ENCODE results near the gene BRD7.

DNA sequence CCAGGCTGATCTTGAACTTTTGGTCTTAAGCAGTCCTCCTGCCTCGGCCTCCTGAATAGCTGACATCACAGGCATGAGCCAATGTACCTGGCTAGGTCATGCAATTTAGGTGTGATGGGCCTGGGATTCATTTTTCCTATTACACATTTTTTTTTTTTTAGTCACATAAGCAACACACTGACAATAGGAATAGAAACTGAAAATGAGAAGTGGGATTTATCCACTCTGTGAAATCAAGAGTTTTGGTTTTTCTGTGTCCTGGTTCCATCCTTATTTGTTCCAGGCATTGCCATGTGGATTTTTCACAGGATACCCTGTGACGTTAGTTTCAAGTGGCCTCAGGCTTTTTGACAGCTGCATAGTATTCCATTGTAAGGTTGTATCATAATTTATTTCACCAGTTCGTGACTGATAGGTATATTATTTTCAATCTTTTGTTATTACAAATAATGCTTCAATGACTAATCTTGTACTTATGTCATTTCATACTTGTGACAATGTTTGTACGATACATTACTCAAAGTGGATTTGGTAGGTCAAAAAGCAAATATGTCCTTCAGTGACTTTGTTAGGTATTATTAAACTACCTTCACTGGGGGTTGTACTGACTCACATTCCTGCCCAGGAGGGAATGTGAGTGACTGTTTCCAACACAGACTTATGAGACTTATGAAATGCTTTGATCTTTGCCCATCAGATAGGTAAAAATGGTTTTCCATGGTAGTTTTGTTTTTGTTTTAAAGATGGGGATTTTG, 91.8 kb downstream of the BRD7 start:
- TF ChIP-seq HDAC2 (CRISPR knock-in tag; IDR thresholded peaks at IDR 0.05) (no peak), POLR2A (IDR thresholded peaks at IDR 0.05; ENCODE audit: insufficient read depth in 1 of 2, low read depth in 2 of 2, low read length in 2 of 2) (no peak), ZNF883 (CRISPR knock-in tag; IDR thresholded peaks at IDR 0.05; ENCODE audit: not compliant biosample characterization) (no peak), ZNF670 (CRISPR knock-in tag; IDR thresholded peaks at IDR 0.05; ENCODE audit: borderline replicate concordance) (no peak), CREM (IDR thresholded peaks at IDR 0.05) (no peak), CREM (CRISPR knock-in tag; IDR thresholded peaks at IDR 0.05) (no peak)
- TF ChIP-seq, protein P1, sequence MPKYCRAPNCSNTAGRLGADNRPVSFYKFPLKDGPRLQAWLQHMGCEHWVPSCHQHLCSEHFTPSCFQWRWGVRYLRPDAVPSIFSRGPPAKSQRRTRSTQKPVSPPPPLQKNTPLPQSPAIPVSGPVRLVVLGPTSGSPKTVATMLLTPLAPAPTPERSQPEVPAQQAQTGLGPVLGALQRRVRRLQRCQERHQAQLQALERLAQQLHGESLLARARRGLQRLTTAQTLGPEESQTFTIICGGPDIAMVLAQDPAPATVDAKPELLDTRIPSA (CRISPR knock-in tag; IDR thresholded peaks at IDR 0.05; ENCODE audit: borderline replicate concordance), result no peak
- TF ChIP-seq, protein P2, sequence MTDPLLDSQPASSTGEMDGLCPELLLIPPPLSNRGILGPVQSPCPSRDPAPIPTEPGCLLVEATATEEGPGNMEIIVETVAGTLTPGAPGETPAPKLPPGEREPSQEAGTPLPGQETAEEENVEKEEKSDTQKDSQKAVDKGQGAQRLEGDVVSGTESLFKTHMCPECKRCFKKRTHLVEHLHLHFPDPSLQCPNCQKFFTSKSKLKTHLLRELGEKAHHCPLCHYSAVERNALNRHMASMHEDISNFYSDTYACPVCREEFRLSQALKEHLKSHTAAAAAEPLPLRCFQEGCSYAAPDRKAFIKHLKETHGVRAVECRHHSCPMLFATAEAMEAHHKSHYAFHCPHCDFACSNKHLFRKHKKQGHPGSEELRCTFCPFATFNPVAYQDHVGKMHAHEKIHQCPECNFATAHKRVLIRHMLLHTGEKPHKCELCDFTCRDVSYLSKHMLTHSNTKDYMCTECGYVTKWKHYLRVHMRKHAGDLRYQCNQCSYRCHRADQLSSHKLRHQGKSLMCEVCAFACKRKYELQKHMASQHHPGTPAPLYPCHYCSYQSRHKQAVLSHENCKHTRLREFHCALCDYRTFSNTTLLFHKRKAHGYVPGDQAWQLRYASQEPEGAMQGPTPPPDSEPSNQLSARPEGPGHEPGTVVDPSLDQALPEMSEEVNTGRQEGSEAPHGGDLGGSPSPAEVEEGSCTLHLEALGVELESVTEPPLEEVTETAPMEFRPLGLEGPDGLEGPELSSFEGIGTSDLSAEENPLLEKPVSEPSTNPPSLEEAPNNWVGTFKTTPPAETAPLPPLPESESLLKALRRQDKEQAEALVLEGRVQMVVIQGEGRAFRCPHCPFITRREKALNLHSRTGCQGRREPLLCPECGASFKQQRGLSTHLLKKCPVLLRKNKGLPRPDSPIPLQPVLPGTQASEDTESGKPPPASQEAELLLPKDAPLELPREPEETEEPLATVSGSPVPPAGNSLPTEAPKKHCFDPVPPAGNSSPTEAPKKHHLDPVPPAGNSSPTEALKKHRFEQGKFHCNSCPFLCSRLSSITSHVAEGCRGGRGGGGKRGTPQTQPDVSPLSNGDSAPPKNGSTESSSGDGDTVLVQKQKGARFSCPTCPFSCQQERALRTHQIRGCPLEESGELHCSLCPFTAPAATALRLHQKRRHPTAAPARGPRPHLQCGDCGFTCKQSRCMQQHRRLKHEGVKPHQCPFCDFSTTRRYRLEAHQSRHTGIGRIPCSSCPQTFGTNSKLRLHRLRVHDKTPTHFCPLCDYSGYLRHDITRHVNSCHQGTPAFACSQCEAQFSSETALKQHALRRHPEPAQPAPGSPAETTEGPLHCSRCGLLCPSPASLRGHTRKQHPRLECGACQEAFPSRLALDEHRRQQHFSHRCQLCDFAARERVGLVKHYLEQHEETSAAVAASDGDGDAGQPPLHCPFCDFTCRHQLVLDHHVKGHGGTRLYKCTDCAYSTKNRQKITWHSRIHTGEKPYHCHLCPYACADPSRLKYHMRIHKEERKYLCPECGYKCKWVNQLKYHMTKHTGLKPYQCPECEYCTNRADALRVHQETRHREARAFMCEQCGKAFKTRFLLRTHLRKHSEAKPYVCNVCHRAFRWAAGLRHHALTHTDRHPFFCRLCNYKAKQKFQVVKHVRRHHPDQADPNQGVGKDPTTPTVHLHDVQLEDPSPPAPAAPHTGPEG (CRISPR knock-in tag; IDR thresholded peaks at IDR 0.05), result no peak

All from HepG2 (cell line).